GM12892 (cell line): ENCODE measurements around the gene PRDM16.

ENCODE experiments used
- POLR2A ChIP-seq: IDR thresholded peaks from 2 replicates; pipeline ENCODE4 v1.6.1; 2011; ENCODE audit warnings: low read depth, low read length, control low read depth
- POLR2AphosphoS5 ChIP-seq: IDR thresholded peaks from 2 replicates; pipeline ENCODE4 v1.6.1; 2011; ENCODE audit warnings: low read depth, low read length, control low read depth
- TAF1 ChIP-seq: IDR thresholded peaks from 2 replicates; pipeline ENCODE4 v1.6.1; 2011; ENCODE audit warnings: low read depth, mild to moderate bottlenecking, control low read depth, low read length, borderline replicate concordance

GRCh38 chr1:3141836-3142235, 72.8 kb downstream of the PRDM16 start:
- no peak for TF ChIP-seq TAF1
- no peak for TF ChIP-seq POLR2A
- TF ChIP-seq POLR2AphosphoS5 = no peak
